G401.6 (cell line): ENCODE results near the gene EXOSC5.
A peak's percentile ranks its signal among the peaks of the same experiment; 100 is the strongest.
"Not testable (repeated sequence)": the region's sequence is repeated elsewhere in the genome, so short reads cannot be mapped to it uniquely, and the experiment has no call there.

Experiments
- FAIRE-seq: peaks from 2 replicates; lab custom pipeline; 2012; peaks lifted over from hg19 to GRCh38; lab: Jason Lieb, UNC

The EXOSC5 gene

DNA sequence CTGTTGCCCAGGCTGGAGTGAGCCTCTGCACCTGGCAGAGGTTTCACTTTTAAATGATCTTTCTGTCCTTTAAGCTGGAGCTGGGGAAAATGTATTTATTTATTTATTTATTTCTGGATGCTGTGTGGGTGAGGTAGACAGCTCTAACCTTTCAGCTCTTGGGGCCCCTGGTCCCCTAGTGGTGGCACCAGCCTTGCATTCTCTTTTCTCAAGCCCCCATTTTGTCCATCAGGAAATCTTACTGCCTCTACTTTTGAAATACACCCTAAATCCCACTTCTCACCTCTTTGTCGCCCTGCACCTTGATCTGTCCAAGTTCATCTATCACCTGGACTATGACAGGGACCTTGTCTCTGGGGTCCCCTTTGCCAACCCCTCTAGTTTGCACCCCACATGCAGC, 31.1 kb downstream of the EXOSC5 start:
- no peak for FAIRE-seq

DNA sequence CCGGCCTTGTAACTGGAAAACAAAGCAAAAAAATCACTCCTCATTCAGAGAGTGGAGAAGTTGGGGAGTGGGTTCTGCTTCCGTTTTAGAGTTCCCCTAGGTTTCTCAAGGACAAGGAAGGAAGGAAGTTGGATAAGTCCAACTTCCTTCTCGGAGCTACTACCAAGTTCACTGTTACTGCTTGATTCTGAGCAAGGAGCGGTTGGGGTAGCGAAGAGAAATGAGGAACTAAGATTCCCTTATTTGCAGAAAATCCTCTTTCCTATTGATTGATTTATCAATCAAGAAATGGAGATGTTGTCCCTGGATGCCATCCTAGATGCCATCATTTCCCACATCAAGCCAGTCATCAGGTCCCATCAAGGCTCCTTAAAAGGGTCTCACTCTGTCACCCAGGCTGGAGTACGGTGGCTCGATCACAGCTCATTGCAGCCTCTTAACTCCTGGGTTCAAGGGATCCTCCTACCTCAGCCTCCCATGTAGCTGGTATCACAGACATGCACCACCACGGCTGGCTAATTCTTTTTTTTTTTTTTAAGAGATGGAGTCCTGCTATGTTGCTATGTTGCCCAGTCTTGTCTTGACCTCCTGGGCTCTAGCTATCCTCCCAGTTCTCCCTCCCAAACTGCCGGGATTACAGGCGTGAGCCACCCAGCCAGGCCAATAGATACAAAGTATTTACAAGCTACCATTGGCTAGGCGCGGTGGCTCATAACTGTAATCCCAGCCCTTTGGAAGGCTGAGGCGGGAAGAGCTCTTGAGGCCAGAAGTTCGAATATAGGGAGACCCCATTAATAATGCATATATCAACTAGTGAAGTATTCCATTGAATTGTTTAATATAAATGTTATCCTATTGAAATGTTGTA, 32.4 kb downstream of the EXOSC5 start:
- no peak for FAIRE-seq

DNA sequence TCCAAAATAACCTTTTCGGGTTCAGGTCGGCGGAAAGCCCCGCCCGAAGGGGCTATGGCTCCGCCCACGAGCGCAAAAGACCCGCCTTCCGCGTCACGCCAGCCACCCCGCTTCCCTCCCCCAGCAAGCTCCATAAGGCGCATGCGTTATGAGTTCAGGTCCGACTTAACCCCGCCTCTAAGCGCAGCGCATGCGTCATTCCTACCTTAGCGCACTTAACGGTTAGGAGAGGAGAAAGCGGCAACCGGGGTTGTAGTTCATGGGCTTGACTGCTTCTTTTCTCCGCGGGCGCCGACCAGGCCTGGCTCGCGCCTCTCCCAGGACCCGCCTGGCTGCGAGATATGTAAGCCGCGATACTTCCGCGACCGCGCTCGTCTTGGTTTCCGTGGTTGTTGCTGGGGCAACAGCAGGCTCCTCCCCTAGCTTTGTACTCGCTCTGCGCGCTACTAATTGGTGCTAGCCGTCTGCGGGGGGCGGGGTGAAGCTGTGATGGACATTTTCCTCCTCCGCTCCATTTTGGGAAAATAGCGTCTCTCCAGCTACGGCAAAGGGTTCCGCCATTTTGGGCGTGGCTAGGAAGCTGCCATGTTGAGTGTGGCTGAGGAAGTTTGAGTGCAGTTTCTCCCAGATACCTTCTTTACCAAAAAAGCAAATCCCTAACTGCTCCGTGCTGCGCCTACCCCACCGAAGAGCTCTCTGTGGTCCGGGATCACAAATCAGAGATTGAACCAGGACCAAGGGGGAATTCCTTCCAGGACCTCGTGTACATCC, 33.2 kb downstream of the EXOSC5 start, which contains the start of gene B9D2:
TSS of gene B9D2 (minus strand) at position 397 of the 771 bp plus-strand sequence. CDS start 630 bp downstream, outside the sequence.
- peak; percentile 96 for FAIRE-seq

DNA sequence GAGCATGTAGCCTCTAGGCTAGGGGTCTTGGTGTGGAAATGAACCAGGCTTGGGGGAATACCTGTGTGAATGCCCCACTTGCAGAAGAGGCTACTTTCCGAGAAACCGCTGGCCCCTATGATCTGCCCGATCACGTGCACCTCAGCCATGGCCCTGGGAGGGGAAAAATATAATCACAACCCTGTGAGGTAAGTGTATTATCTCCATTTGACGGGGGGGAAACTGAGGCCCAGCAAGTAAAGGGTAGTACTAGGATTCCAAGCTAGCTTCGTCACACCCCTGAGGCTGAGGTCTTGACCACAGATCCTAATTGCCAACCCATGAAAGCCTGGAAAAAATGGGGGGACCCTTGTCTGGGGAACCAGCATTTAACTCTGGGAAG, 33.8 kb downstream of the EXOSC5 start:
- no peak for FAIRE-seq

DNA sequence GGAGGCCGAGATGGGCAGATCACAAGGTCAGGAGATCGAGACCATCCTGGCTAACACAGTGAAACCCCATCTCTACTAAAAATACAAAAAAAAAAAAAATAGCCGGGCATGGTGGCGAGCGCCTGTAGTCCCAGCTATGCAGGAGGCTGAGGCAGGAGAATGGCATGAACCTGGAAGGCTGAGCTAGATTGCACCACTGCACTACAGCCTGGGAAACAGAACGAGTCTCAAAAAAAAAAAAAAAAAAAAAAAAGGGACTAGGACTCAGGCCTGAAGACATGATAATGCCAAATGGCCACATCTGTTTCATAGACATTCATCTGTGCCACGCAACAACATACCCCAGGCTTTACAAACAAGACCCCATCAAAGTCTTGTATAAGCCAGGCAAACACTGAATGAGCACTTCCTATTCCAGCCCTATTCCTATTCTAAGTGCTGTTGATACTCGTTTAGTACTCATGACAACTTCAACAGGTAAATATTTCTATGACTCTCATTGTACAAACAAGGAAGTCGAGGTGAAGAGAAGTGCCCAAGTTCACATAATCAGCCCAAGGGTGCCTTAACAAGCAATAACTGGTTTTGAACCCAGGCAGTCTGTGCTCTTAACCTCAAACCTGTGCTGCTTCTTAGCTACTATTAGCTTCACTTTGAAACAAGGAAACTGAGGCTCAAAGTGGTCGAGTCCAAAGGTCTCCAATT, 34.9 kb downstream of the EXOSC5 start:
- FAIRE-seq, result no peak

DNA sequence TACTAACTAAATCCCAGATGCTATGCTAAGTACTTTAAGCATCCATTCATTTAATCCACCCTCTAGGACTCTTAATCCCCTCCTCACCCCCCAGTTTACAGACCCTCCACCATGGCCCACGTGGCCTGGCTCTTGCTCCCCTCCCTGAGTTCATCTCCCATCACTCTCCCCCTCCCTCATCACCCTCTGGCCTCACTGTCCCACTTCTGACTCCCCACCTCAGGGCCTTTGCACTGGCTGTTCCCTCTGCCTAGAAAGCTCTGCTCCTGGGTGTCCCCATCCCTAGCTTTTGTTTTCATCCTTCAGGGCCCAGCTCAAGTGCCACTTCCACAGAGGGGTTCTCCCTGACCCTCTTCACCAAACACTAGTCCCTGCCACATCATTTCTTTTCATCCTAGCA, 37.4 kb downstream of the EXOSC5 start:
- no peak for FAIRE-seq

DNA sequence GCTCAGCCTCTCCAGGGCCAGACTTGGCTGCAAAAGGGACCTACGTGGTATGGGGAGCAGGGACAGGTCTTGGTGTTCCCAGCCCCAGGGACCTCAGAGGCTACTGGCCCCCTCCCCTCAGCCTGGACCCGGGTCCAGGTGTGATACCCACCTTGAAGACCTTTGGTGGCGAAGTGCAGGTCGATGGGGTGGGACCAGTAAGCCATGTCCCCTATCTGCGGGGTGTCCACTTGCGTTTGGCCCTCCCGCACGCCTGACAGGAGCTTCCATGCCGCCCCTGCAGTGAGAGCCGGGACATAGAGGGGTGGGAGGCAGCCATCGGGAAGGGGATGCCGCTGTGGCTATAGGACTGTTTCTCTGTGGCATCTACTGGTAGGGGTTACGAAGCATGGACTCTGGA, 39.4 kb downstream of the EXOSC5 start:
- FAIRE-seq, result no peak

DNA sequence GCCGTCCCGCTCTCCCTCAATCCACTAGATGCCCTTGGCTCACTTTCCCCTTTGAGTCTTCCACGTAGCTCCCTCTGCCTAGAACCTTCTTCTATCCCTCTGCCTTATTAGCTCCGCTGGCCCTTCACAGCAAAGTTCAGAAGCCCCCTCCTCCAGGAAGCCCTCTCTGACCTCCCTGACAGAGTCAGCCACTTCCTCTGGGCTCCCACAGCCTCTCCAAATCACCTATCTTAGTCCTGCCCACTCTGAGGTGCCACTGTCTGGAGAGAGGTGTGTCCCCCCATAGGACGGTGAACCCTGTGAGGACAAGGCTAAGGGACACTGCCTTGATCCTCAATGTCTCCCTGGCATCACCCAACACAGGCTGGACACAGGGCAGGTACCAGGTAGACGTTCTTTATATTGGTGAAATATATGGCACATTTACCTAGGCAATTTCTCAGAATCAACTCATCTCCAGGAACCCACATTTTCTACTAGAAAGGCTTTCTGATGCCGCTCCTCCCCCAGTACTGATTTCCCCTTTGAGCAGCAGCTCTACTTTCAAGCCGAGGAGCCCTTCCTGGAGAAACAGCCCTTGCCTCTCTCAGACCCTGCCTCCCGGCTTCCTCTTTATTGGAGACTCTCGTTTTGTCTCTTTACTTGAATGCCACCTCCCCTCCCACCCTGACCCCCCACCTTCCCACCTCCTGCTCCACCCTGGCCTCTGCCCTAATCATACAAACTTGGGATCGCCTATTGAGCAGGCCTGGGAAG, 40.0 kb downstream of the EXOSC5 start:
- FAIRE-seq, result no peak

DNA sequence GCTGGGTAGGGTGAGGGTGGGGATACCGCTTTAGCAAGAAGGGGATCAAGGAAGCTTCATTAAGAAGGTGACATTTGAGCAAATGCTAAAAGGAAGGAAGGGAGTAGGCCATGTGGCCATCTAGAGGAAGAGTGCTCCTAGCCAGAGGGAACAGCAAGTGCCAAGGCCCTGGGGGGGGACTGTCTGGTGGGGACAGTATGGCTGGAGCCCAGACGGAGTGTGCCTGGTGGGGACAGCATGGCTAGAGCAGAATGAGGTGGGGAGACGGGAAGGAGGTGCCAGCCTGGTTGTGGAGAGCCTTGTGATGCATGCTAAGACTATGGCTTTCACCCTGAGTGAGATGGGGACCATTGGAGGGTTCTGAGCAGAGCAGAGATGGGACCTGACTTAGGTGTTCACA, 41.4 kb downstream of the EXOSC5 start:
- FAIRE-seq, result no peak

DNA sequence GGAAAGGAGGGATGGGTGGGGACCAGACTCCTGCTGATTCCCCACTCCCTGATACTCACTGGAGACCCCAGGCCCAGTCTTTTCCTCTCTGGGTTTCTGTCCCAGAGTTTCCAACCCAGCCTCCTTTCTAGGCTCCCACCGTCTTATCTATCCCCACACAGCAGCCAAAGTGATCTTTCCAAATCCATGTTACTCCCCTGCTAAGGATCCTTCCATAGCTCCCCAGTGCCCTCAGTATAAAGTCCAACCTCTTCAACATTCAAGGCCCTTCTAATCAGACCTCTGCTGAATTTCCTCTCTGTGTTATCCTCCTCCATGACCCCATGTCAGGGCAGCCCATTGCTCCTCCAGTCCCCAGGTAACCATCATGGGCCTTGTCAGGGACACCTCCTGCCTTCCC, 42.1 kb downstream of the EXOSC5 start:
- FAIRE-seq, result no peak

DNA sequence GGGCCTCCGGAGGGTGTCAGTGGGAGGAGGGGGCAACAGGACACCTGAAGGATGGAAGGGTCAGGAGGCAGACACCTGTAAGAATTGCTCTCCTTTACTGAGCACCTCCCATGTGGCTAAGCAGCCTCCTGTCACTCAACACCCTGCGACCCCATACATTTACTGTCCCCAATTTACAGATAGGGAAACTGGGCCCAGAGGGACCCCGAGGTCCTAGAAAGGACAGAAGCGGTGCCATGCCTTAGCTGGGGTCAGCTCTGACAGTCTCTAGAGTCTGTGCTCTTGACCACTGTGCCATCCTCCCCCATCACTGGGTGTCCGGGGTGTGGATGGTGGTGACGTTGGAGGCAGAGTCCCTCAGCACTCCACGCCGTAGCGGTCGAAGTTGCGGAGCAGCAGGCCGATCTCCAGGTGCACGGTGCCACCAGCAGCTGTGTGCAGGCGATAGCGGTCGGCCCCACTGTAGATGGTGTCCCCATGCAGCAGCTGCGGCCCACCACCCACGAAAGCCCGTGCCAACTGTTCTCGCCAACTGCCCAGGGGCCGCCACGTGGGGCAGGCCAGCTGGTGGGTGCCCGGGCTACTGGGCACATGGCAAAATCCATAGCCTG, 42.7 kb downstream of the EXOSC5 start:
- no peak for FAIRE-seq

DNA sequence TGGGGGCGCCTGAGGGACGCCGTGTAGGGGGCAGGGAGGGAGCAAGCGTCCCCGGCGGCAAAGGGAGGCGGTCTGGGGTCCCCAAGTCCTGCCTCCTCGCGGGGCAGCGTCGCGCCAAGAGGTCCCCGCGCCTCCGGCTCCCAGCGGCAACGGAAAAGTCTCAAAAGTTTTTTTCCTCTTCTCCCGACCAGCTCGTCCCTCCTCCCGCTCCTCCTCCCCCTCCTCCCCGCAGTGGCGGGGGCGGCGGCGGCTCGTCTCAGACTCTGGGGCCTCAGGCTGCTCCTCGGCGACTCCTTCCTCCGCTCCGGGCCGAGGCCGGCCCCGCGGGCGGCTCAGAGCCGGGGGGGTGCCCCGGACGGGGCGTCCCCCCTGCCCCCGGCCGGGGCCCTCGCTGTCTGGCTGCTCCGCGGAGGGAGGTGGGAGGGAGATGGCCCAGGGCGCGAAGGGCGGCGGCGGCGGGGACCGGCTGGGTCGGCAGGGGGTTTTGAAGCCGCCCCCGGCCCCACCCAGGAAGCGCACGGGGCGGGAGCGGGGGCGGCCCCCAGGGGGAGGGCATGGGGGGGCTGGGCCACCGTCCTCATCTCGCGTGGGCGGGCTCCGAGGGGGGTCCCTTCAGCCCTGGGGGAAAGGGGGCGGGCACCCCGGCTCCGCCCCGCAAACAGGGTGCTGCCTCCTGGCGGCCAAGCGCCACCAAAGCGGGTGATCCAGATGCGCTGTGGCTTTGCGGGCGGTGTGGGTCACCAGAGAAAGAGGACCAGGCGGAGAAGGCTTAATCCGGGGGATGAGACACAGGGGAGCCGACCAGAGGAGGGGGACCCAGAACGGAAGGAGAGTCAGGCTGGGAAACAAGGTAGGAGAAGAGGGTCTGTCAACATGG, 43.5 kb downstream of the EXOSC5 start, which contains the start of gene TGFB1:
TSS of gene TGFB1 (minus strand) at position 457 of the 877 bp plus-strand sequence. CDS start 878 bp downstream, outside the sequence.
- FAIRE-seq, result no peak

DNA sequence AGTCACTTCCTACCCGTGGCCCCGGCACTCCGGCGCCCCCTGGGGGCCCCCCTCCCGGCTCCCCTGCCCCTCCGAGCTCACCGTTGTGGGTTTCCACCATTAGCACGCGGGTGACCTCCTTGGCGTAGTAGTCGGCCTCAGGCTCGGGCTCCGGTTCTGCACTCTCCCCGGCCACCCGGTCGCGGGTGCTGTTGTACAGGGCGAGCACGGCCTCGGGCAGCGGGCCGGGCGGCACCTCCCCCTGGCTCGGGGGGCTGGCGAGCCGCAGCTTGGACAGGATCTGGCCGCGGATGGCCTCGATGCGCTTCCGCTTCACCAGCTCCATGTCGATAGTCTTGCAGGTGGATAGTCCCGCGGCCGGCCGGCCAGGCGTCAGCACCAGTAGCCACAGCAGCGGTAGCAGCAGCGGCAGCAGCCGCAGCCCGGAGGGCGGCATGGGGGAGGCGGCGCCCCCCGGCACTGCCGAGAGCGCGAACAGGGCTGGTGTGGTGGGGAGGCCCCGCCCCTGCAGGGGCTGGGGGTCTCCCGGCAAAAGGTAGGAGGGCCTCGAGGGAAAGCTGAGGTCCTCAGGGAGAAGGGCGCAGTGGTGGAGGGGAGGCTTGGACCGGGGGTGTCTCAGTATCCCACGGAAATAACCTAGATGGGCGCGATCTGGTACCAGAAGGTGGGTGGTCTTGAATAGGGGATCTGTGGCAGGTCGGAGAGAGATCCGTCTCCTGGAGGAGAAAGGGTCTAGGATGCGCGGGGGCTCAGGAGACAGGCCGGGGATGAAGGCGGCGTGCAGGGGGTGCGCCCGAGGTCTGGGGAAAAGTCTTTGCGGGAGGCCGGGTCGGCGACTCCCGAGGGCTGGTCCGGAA, 44.3 kb downstream of the EXOSC5 start:
- FAIRE-seq, result no peak

DNA sequence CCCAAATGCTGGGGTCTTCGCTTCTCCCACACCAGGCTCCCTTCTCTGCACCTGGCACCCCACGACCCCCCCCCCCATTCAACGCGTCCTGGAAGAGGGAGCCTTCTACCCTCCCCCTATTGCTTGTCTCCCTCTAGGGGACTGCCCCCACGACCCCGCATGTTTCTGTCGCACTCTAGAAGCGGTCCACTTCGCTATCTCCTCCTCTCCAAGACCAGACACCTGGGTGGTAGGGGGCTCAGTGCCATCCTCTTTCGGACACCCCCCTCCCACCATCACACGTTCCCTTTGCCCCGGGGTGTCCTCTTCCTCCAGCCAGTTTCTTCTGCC, 44.9 kb downstream of the EXOSC5 start:
- FAIRE-seq, result no peak

DNA sequence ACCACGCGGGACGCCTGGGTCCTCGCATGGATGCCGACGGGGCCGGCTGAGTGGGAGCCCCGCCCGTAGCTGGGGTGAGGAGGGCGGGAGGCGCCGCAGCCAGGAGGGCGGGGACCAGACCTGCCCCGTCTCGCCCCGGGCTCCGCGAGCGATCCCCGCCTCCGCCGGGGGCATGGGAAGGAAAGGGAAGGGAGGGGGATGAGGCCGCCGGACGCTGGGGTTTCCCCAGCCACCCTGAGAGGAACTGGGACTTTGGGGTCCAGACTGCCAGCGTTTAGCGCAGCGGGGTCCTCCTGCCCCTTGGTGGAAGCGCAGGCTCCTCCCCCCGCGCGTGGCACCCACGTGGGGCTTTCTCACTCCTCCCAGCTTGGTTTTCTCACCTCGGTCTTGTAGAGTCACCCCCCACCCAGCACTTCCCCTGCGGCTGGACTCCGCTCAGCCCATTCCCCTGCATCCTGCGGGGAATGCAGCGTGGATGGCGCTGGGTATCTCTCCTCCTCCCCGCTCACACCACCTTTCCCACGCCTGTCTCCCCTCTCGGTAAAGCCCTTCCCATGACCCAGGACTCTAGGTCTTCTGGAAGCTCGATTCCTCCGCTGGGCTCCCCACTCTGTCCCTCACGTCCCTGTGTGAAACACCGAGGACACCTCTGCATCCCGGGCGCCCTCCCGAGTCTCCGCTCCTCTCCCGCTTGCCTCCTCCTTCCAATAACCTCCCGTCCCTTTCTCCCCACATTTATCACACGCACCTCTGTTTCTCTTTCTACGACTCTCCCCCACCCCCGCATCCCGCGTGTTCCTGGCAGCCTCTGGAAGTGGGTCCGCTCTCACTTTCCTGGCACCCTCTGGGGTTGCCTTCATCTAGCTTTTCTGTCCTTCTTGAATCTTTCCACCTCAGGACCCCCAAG, 45.6 kb downstream of the EXOSC5 start:
- FAIRE-seq, result no peak

DNA sequence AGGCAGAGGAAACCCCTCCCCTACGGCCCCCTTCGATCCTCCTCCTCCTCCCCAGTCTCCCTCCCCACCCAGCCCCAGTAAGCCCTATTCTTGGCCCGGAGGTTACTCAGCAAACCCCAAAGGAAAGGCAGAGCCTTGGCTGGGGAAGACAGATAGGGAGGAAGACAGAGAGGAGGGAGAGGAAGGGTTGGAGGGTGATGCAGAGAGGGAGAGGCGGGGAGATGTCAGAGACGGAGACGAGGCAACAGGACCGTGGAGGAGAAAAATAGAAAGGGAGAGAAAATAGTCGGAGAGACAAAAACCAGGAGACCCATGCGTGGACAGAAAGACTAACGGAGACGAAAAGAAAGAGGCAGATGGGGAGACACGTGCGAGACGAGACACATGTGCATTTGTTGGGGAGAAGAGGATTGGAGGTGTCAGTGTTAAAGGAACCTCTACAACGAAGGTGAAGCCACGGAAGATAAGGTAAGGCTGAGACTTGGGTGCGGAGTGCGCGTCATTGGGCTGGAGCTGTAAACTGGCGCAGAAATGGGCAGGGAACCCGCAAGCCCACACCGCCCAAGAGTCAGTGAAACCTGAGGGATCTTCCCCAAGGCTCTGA, 46.3 kb downstream of the EXOSC5 start:
- FAIRE-seq, result no peak

DNA sequence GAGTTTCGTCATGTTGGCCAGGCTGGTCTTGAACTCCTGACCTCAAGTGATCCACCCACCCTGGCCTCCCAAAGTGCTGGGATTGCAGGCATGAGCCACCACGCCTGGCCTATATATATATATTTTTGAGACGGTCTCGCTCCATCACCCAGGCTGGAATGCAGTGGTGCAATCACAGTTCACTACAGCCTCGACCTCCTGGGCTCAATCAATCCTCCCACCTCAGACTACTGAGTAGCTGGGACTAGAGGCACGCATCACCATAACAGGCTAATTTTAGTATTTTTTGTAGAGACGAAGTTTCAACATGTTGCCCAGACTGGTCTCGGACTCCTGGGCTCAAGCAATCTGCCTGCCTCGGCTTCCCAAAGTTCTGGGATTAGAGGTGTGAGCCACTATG, 50.2 kb downstream of the EXOSC5 start:
- FAIRE-seq, result not testable (repeated sequence)

DNA sequence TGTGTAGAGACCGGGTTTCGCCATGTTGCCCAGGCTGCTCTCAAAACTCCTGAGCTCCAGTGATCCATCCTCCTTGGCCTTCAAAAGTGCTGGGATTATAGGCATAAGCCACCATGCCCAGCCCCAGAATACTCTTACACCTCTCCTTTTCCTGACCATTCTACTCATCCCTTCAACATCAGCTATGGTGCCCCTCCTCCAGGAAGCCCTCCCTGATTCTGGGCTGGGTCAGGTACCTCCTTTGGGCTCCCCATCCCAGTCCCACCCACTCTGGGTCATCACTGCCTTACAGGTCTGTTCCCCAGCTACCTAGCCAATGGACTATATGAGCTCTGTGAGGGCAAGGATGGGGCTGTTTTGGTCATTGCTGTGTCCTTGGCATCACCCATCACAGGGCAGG, 53.0 kb downstream of the EXOSC5 start:
- FAIRE-seq, result no peak
